NCI-H524 (cell line): Measurements from ENCODE around the gene SMIM33.
A peak's percentile ranks its signal among the peaks of the same experiment; 100 is the strongest.
"Not testable (repeated sequence)": the region's sequence is repeated elsewhere in the genome, so short reads cannot be mapped to it uniquely, and the experiment has no call there.

Experiments used
- DNase-seq, 2 experiments: peaks; one replicate each; lab custom pipeline; 2025; lab: John Stamatoyannopoulos, UW

The SMIM33 gene

GRCh38 chr5:139457241-139457640 lies 13.6 kb upstream of the SMIM33 start:
- DNase-seq: no peak

- DNase-seq: no peak
Measured at GRCh38 chr5:139457653-139458306, 13.0 kb upstream of the SMIM33 start.

GRCh38 chr5:139458580-139459407 lies 12.0 kb upstream of the SMIM33 start:
- no peak for DNase-seq

GRCh38 chr5:139459451-139459934 lies 11.3 kb upstream of the SMIM33 start:
- no peak for DNase-seq

GRCh38 chr5:139460455-139460854 lies 10.3 kb upstream of the SMIM33 start:
- DNase-seq: no peak

GRCh38 chr5:139461176-139461575 lies 9.6 kb upstream of the SMIM33 start:
- DNase-seq: no peak

GRCh38 chr5:139461698-139462097 lies 9.1 kb upstream of the SMIM33 start:
- no peak for DNase-seq

GRCh38 chr5:139462586-139463276 lies 8.1 kb upstream of the SMIM33 start, which contains the start of gene ECSCR:
Gene ECSCR, minus strand, starts transcription at chr5:139462743. Its CDS starts 73 bp downstream, at chr5:139462670.
- DNase-seq: no peak

GRCh38 chr5:139468421-139468931 lies 2.3 kb upstream of the SMIM33 start:
- peak in 1 of 2 experiments; percentile 25 for DNase-seq

- DNase-seq: peak in 1 of 2 experiments; percentile 29
Measured at GRCh38 chr5:139472386-139473030, 1.7 kb downstream of the SMIM33 start.

- no peak for DNase-seq
Measured at GRCh38 chr5:139473105-139473504, 2.3 kb downstream of the SMIM33 start.

GRCh38 chr5:139473565-139473964 lies 2.8 kb downstream of the SMIM33 start:
- DNase-seq: peak in 1 of 2 experiments; percentile 23

GRCh38 chr5:139474890-139475791 lies 4.3 kb downstream of the SMIM33 start:
- peak; percentile 96 to 99 for DNase-seq

- DNase-seq: no peak
Measured at GRCh38 chr5:139475865-139476617, 5.2 kb downstream of the SMIM33 start.

- peak in 1 of 2 experiments; percentile 10 for DNase-seq
Measured at GRCh38 chr5:139478657-139479423, 8.0 kb downstream of the SMIM33 start.

GRCh38 chr5:139479729-139480128 lies 8.9 kb downstream of the SMIM33 start:
- DNase-seq: not testable (repeated sequence)

- no peak for DNase-seq
Measured at GRCh38 chr5:139481122-139481533, 10.3 kb downstream of the SMIM33 start.

GRCh38 chr5:139481580-139482049 lies 10.8 kb downstream of the SMIM33 start:
- peak in 1 of 2 experiments; percentile 26 for DNase-seq
